Astrocyte (in vitro differentiated cells and primary cell): Measurements from ENCODE around the gene ABCA5.

Experiments
- CTCF ChIP-seq: IDR thresholded peaks from 2 replicates; pipeline ENCODE4 v1.5.1; 2011; ENCODE audit warnings: low read depth, mild to moderate bottlenecking, inconsistent platforms, low read length, moderate library complexity; ENCODE audit not compliant: insufficient read depth
- EZH2 ChIP-seq: IDR thresholded peaks from 2 replicates; pipeline ENCODE4 v1.6.1; 2012; ENCODE audit warnings: mild to moderate bottlenecking, low read length, inconsistent platforms; ENCODE audit not compliant: insufficient read depth

GRCh38 chr17:69344939-69345338 lies 18.0 kb upstream of the ABCA5 start:
- TF ChIP-seq CTCF, result no peak
- TF ChIP-seq EZH2, result no peak
